NCI-H226 (cell line): ENCODE measurements around the gene CD99.

Experiments
- DNase-seq: peaks from one replicate; pipeline ENCODE4 v3.0.0-alpha.2; 2015

CD99 gene

GRCh38 chrX:2676794-2677675 lies 14.1 kb upstream of the CD99 start:
- no peak for DNase-seq

GRCh38 chrX:2677764-2678163 lies 13.3 kb upstream of the CD99 start:
- DNase-seq, result peak; percentile 95

GRCh38 chrX:2678583-2678982 lies 12.5 kb upstream of the CD99 start:
- no peak for DNase-seq

- DNase-seq, result no peak
Observed at GRCh38 chrX:2679534-2680485, 11.3 kb upstream of the CD99 start.

- no peak for DNase-seq
Observed at GRCh38 chrX:2680486-2681348, 10.4 kb upstream of the CD99 start.

- no peak for DNase-seq
Observed at GRCh38 chrX:2682565-2683177, 8.4 kb upstream of the CD99 start.

GRCh38 chrX:2684256-2684655 lies 6.8 kb upstream of the CD99 start:
- no peak for DNase-seq

GRCh38 chrX:2685886-2686285 lies 5.2 kb upstream of the CD99 start:
- no peak for DNase-seq

- DNase-seq, result no peak
Observed at GRCh38 chrX:2689773-2690666, 1.1 kb upstream of the CD99 start.

GRCh38 chrX:2691543-2692220 lies 587 bp downstream of the CD99 start:
- DNase-seq, result peak; percentile 22

GRCh38 chrX:2692221-2693112 lies 1.4 kb downstream of the CD99 start:
- DNase-seq, result peak; percentile 35

- no peak for DNase-seq
Observed at GRCh38 chrX:2693113-2694002, 2.3 kb downstream of the CD99 start.

GRCh38 chrX:2694914-2695267 lies 3.8 kb downstream of the CD99 start:
- no peak for DNase-seq

- peak; percentile 64 for DNase-seq
Observed at GRCh38 chrX:2696698-2697215, 5.7 kb downstream of the CD99 start.

GRCh38 chrX:2697306-2697705 lies 6.2 kb downstream of the CD99 start:
- no peak for DNase-seq

GRCh38 chrX:2697741-2698299 lies 6.7 kb downstream of the CD99 start:
- no peak for DNase-seq

- no peak for DNase-seq
Observed at GRCh38 chrX:2698604-2699003, 7.5 kb downstream of the CD99 start.

- DNase-seq, result no peak
Observed at GRCh38 chrX:2699959-2700358, 8.9 kb downstream of the CD99 start.
